Measurements from ENCODE around the gene IGFBP7.
"Not testable (repeated sequence)": the region's sequence is repeated elsewhere in the genome, so short reads cannot be mapped to it uniquely, and the experiment has no call there.

The IGFBP7 gene

GRCh38 chr4:57075367-57075766 lies 34.8 kb downstream of the IGFBP7 start:
- no peak for FAIRE-seq
- no peak for DNase-seq (ENCODE audit: insufficient read length, low spot score)

- no peak for DNase-seq (ENCODE audit: insufficient read length, low spot score)
- no peak for FAIRE-seq
Measured at GRCh38 chr4:57074744-57075143, 35.4 kb downstream of the IGFBP7 start.

- DNase-seq (ENCODE audit: insufficient read length, low spot score) (no peak), FAIRE-seq (no peak)
Measured at GRCh38 chr4:57073559-57073958, 36.6 kb downstream of the IGFBP7 start.

DNA sequence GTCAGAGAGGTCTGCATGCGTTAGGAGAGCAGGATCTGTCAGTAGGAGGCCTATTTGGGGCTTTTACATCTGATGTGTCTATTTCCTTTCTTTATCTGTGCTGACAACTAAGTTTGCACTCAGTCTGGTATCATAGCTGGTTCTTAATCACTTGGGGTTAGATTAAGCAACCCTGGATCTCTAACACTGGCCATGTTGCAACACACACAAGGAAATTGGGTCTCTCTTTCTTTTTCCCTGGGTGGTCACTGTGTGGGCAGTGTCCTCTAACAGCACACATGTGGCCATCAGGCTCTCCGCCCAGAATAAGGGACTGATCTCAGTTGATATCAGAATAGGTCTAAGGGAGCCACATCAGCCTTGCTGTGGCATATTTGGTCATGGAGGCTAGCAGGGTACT lies 38.9 kb downstream of the IGFBP7 start:
- no peak for FAIRE-seq
- DNase-seq (ENCODE audit: insufficient read length, low spot score), result no peak

GRCh38 chr4:57070461-57070860 lies 39.7 kb downstream of the IGFBP7 start:
- FAIRE-seq (no peak), DNase-seq (ENCODE audit: insufficient read length, low spot score) (no peak)

GRCh38 chr4:57068237-57068981 lies 41.8 kb downstream of the IGFBP7 start:
- DNase-seq (ENCODE audit: insufficient read length, low spot score), result no peak
- no peak for FAIRE-seq

DNA sequence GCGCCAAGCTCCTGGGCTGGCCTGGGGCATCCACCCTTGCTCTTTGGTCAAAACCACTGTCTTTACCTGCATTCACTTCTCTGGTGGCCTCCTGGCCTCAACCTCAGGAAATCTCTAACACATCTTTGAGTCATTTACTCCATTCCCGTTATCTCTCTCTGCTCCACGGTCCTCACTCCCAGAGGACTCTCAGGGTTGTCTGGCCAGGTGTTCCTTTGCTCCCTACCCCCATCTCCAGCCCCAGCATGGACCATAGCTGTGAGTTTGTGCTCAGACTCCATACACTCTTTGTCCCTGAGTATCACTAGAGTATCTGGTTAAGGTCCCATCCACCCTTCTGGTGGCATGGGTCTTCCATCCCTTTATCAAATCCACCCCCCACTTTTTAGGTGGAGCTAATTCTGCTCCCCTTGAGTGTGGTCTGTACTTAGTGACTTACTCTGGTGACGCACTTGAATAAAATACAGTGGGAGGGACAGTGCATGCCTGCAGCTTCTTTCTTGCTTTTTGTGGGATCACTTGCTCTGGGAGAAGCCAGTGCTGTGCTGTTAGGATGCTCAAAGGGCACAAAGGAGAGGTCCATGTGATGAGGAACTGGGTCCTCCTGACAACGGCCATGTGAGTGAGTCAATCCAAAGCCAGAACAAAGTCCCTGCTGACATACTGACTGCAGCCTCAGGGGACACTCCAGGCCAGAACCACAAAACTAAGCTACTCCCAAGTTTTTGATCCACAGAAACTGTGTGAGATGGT lies 44.3 kb downstream of the IGFBP7 start:
- FAIRE-seq, result no peak
- DNase-seq (ENCODE audit: insufficient read length, low spot score), result no peak

DNA sequence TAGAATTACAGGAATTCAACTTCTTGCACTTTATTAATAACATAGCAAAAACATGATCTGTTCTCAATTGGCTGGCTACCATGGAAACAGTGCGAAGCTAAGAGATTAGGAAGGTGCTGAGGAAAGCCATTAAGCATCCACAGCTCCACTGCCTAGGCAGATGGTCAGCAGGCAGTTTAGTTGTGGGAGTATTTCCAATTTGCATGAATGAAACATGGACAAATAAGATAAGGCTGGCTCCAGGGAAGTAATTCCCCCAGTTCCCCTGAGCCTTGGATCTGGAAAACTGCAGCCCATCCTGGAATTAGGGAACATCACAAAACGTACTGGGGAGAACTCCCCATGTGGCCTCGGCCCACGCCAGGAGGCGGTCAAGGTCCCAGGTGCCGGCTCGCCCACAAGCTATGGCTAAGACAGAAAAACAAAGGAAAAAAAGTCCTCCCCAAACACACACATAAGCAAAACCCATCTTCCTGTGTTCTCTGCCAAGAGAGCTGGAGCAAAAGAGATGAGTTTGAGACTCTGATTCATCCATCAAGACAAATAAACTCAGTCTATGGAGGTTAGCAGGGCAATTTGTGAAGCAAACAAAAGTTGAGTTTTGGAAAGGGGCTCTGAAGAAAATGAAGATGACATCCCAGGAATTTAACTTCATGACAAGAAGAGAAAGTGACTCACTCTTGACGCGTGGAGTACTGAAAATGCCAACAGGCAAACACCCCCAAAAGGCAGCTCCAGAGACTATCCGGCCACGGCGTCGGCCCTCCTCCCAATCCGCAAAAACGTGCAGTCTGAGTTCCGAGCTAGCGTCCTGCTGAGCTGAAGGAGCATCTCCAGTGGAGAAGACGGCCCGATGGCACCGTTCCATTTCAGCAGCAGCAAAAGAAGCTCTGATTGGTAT lies 45.1 kb downstream of the IGFBP7 start:
- FAIRE-seq (no peak), DNase-seq (ENCODE audit: insufficient read length, low spot score) (no peak)

- no peak for FAIRE-seq
- DNase-seq (ENCODE audit: insufficient read length, low spot score), result no peak
Measured at GRCh38 chr4:57064120-57064519, 46.1 kb downstream of the IGFBP7 start.

- FAIRE-seq (no peak), DNase-seq (ENCODE audit: insufficient read length, low spot score) (no peak)
Measured at GRCh38 chr4:57063518-57063917, 46.7 kb downstream of the IGFBP7 start.

DNA sequence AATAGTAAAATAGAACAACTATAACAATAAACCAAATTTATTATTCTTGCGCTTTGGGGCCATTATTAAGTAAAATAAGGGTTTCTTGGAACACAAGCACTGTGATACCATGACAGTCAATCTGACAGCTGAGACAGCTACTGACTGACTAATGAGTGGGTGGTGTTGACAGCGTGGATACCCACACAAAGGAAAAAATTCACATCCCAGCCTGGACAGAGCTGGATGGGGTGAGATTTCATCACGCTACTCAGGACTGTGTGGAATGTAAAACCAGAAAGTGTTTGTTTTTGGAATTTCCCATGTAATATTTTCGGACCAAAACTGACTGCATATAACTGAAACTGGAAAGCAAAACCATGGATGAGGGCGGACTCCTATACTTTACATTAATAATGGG lies 48.8 kb downstream of the IGFBP7 start:
- FAIRE-seq (no peak), DNase-seq (ENCODE audit: insufficient read length, low spot score) (no peak)

- not testable (repeated sequence) for FAIRE-seq; DNase-seq (ENCODE audit: insufficient read length, low spot score)
Measured at GRCh38 chr4:57060717-57061067, 49.5 kb downstream of the IGFBP7 start.

GRCh38 chr4:57059890-57060716 lies 50.1 kb downstream of the IGFBP7 start:
- FAIRE-seq (no peak), DNase-seq (ENCODE audit: insufficient read length, low spot score) (no peak)

- no peak for DNase-seq (ENCODE audit: insufficient read length, low spot score)
- FAIRE-seq, result no peak
Measured at GRCh38 chr4:57055886-57056285, 54.3 kb downstream of the IGFBP7 start.

GRCh38 chr4:57053508-57053907 lies 56.7 kb downstream of the IGFBP7 start:
- FAIRE-seq (no peak), DNase-seq (ENCODE audit: insufficient read length, low spot score) (no peak)

GRCh38 chr4:57051524-57051923 lies 58.7 kb downstream of the IGFBP7 start:
- FAIRE-seq (no peak), DNase-seq (ENCODE audit: insufficient read length, low spot score) (no peak)

DNA sequence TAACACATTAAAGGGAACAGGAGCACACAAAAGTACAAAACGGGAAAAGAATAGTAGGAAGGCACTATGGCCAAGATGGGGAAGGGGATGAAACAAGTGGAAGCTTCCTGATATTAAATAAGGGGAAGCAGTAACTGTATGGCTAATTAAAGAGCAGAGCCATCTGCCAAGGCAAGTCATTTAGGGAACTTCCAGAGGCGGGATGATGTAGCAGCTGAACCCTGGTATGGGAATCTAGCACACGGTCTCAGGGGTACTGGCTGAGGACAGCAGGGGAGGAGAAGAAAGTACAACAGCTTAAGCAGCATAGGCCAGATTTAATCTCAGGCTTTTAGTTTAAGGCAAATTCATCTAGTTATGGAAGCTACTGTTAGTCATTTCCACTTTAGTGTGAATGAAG lies 59.1 kb downstream of the IGFBP7 start:
- FAIRE-seq, result no peak
- no peak for DNase-seq (ENCODE audit: insufficient read length, low spot score)

GRCh38 chr4:57048590-57049304 lies 61.4 kb downstream of the IGFBP7 start:
- no peak for DNase-seq (ENCODE audit: insufficient read length, low spot score)
- FAIRE-seq, result no peak

- not testable (repeated sequence) for DNase-seq (ENCODE audit: insufficient read length, low spot score); FAIRE-seq
Measured at GRCh38 chr4:57047046-57047445, 63.1 kb downstream of the IGFBP7 start.

DNA sequence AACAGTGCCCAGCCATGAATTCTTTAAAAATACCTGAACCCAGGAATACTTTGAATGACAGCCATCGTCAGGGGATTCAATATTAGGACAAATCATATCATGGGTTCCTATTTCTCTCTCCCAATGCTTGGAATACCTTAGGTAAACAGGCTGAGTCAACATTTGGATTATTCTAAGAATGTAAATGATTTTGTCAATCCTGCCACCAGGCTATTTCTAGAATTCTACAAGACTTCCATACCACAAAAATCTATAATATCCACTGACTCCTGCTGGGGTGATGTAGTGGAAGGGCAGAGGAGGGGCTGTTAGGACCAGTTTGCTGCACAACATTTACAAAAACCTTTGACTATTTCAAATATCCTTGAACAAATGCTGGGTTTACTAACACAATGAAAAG lies 65.2 kb downstream of the IGFBP7 start:
- no peak for DNase-seq (ENCODE audit: insufficient read length, low spot score)
- no peak for FAIRE-seq
